Hepatocyte (in vitro differentiated cells): ENCODE measurements around the gene ZNF491. TPM values are rescaled to one million over a fixed set of nuclear protein-coding genes. Genes with fewer than 3 reads are reported as not detected.

ENCODE experiments used
- DNase-seq: peaks from one replicate; pipeline ENCODE4 v3.0.0-alpha.2; 2016; ENCODE audit warnings: low spot score
- H2AFZ ChIP-seq: fragments of 200-600 bp; sonication (generic); 2 replicates; pipeline ENCODE4 v1.6.0; 2016; ENCODE audit warnings: antibody characterized with exemption, mild to moderate bottlenecking
- H3K27ac ChIP-seq: fragments of 200-600 bp; sonication (generic); 2 replicates; pipeline ENCODE4 v1.5.1; 2016; ENCODE audit warnings: mild to moderate bottlenecking
- H3K27me3 ChIP-seq: fragments of 200-600 bp; sonication (generic); 2 replicates; pipeline ENCODE4 v1.6.1; 2016
- H3K36me3 ChIP-seq: fragments of 200-600 bp; sonication (generic); replicated peaks from 2 replicates; pipeline ENCODE4 v1.5.1; 2016; ENCODE audit warnings: low read depth; ENCODE audit not compliant: insufficient read depth
- H3K4me1 ChIP-seq: fragments of 200-600 bp; sonication (generic); 2 replicates; pipeline ENCODE4 v1.5.1; 2016; ENCODE audit warnings: mild to moderate bottlenecking, moderate library complexity; ENCODE audit not compliant: insufficient read depth
- H3K4me2 ChIP-seq: fragments of 200-600 bp; sonication (generic); 2 replicates; pipeline ENCODE4 v1.6.0; 2016
- H3K4me3 ChIP-seq: fragments of 200-600 bp; sonication (generic); 2 replicates; pipeline ENCODE4 v1.5.1; 2016; ENCODE audit warnings: mild to moderate bottlenecking
- H3K79me2 ChIP-seq: fragments of 200-600 bp; sonication (generic); 2 replicates; pipeline ENCODE4 v1.6.0; 2017; ENCODE audit warnings: mild to moderate bottlenecking
- H3K9me2 ChIP-seq: fragments of 200-600 bp; sonication (generic); replicated peaks from 2 replicates; pipeline ENCODE4 v1.6.0; 2017; ENCODE audit warnings: mild to moderate bottlenecking; ENCODE audit not compliant: insufficient read depth
- H3K9me3 ChIP-seq: fragments of 200-600 bp; sonication (generic); 2 replicates; pipeline ENCODE4 v1.5.1; 2016; ENCODE audit warnings: low read depth, mild to moderate bottlenecking
- H4K20me1 ChIP-seq: fragments of 200-600 bp; sonication (generic); 2 replicates; pipeline ENCODE4 v1.6.0; 2016; ENCODE audit warnings: mild to moderate bottlenecking; ENCODE audit not compliant: insufficient read depth, poor library complexity, severe bottlenecking
- CTCF ChIP-seq: fragments of 200-600 bp; sonication (generic); IDR thresholded peaks from 2 replicates; pipeline ENCODE4 v1.5.1; 2016; ENCODE audit warnings: antibody characterized with exemption, mild to moderate bottlenecking; ENCODE audit not compliant: poor library complexity
- EZH2 ChIP-seq: fragments of 200-600 bp; sonication (generic); IDR thresholded peaks from 2 replicates; pipeline ENCODE4 v1.6.1; 2016; ENCODE audit warnings: antibody characterized with exemption, mild to moderate bottlenecking, borderline replicate concordance
- EZH2phosphoT487 ChIP-seq: fragments of 200-600 bp; sonication (generic); IDR thresholded peaks from one replicate; pipeline ENCODE4 v1.6.1; 2018; ENCODE audit warnings: antibody characterized with exemption, mild to moderate bottlenecking, low read depth, moderate library complexity; ENCODE audit not compliant: unreplicated experiment, severe bottlenecking
- WGBS: methylation state at CpG from one replicate; pipeline ENCODE4 v1.1.6; 2016; ENCODE audit warnings: low lambda C conversion rate; ENCODE audit errors: missing lambda C conversion rate; 5-methylcytosine and 5-hydroxymethylcytosine counted together
- polyA plus RNA-seq: library from polyadenylated mRNA; unstranded; fragments of >200 nt; fragmentation: Nextera tagmentation; extraction: Ambion mirVana; gene quantifications from 2 replicates; pipeline ENCODE4 v1.2.1, GENCODE V29; 2016
- total RNA-seq: library from RNA; depleted of rRNA; stranded (reverse); fragments of >200 nt; gene quantifications from 2 replicates; pipeline ENCODE4 v1.2.3, GENCODE V29; 2014

Gene ZNF491
- total and polyA plus RNA-seq, 2 experiments from 2014 or later: 2.0 to 2.9 TPM

DNA sequence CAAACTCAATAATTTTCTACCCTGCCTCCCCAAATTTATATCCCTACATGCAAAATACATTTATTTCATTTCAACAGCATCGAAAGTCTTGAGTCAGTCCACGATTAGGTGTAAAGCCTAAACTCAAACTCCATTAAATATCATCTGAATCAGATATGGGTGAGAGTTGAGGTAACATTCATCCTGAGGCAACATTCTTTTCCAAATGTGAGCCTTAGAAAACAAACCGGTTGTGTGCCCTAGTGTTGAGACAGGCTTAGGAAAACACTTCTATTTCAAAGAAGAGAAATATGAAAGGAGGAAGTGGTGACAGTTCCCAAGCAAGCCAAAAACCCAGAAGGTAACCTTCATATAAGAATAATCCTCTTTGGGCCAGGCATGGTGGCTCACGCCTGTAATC, 43.7 kb upstream of the ZNF491 start:
- Histone ChIP-seq H2AFZ (no peak overlapping the region), H3K79me2 (no peaks in the 10 kb centered on the region), H3K9me2 (no peaks in the 10 kb centered on the region), H3K27ac (no peak overlapping the region), H3K4me3 (no peak overlapping the region), H3K36me3 (no peaks in the 10 kb centered on the region), H3K4me1 (no peaks in the 10 kb centered on the region), H3K4me2 (no peak overlapping the region), H4K20me1 (no peaks in the 10 kb centered on the region), H3K9me3 (peaks cover 8% of the 10 kb centered on the region), H3K27me3 (no peaks in the 10 kb centered on the region)
- no peak for DNase-seq
- 80% methylated on average over 4 of the region's 4 CpGs for WGBS
- TF ChIP-seq CTCF: no peak
- TF ChIP-seq EZH2phosphoT487: no peak
- no peak for TF ChIP-seq EZH2

GRCh38 chr19:11756965-11757364, 41.4 kb upstream of the ZNF491 start:
- Histone ChIP-seq H2AFZ (no peak overlapping the region), H3K27me3 (no peaks in the 10 kb centered on the region), H3K79me2 (no peaks in the 10 kb centered on the region), H4K20me1 (no peaks in the 10 kb centered on the region), H3K9me2 (no peaks in the 10 kb centered on the region), H3K4me2 (no peak overlapping the region), H3K9me3 (peaks cover 6% of the 10 kb centered on the region), H3K36me3 (no peaks in the 10 kb centered on the region), H3K4me1 (no peaks in the 10 kb centered on the region), H3K27ac (no peak overlapping the region), H3K4me3 (no peak overlapping the region)
- no peak for TF ChIP-seq EZH2
- no peak for TF ChIP-seq EZH2phosphoT487
- no peak for TF ChIP-seq CTCF
- 63% methylated on average over 1 of the region's 1 CpG for WGBS
- no peak for DNase-seq

DNA sequence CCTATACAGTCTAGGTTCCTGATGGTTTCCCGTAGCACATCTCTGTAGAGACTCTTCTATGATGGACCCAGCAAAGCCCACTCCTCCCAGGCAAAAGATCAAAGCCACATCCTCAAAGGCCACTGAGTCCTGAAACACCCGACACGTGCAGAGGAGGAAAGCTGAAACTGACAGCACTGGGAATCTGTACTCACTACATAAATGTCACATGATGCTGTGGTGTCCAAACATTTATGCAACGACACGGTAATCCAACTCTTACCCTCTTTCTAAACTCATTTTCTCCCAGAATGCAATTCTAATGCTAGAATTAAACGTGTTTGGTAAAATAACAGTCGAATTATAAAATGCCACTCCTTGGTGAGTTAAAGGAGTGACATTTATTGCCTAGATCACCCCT, 38.5 kb upstream of the ZNF491 start:
- DNase-seq: no peak
- Histone ChIP-seq H3K9me3 (peaks cover 6% of the 10 kb centered on the region), H3K79me2 (no peaks in the 10 kb centered on the region), H3K27ac (no peak overlapping the region), H3K4me1 (no peaks in the 10 kb centered on the region), H3K4me3 (no peak overlapping the region), H3K27me3 (no peaks in the 10 kb centered on the region), H2AFZ (no peak overlapping the region), H3K36me3 (no peaks in the 10 kb centered on the region), H4K20me1 (no peaks in the 10 kb centered on the region), H3K4me2 (no peak overlapping the region), H3K9me2 (no peaks in the 10 kb centered on the region)
- no peak for TF ChIP-seq EZH2
- no peak for TF ChIP-seq CTCF
- no peak for TF ChIP-seq EZH2phosphoT487
- 77% methylated on average over 7 of the region's 7 CpGs for WGBS

DNA sequence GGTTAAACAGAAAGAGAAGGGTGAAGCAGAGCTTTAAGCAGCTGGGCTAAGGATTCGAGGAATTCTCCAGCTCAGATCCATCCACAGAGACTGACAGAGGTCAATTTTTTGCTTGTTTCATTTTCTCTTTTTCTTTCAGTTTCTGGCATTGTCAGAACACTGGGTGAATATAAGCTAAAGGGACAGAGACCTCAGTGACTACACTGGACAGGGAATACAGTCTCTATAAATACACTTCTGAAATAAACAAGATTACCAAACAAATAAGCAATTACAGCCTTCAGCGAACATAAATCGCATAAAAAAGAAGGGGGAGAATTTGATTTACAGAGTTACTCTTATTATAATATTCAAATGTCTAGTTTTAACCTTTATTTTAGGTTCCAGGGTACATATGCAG, 35.2 kb upstream of the ZNF491 start:
- WGBS: 75% methylated on average over 3 of the region's 3 CpGs
- H3K79me2 ChIP-seq: peaks cover 1% of the 10 kb centered on the region

More for the DNA sequence above, 35.2 kb upstream of the ZNF491 start:
- H3K27me3 ChIP-seq: no peaks in the 10 kb centered on the region
- H3K9me3 ChIP-seq: no peaks in the 10 kb centered on the region
- no peak overlapping the region for H2AFZ ChIP-seq
- H3K9me2 ChIP-seq: no peaks in the 10 kb centered on the region
- peaks cover 5% of the 10 kb centered on the region for H3K4me1 ChIP-seq
- H4K20me1 ChIP-seq: no peaks in the 10 kb centered on the region
- no peak overlapping the region for H3K4me2 ChIP-seq
- TF ChIP-seq CTCF (no peak), EZH2phosphoT487 (no peak), EZH2 (no peak)
- H3K36me3 ChIP-seq: no peaks in the 10 kb centered on the region
- no peak overlapping the region for H3K4me3 ChIP-seq
- no peak for DNase-seq
- no peak overlapping the region for H3K27ac ChIP-seq
